ENCODE measurements around the gene TMEM150C. TPM values are rescaled to one million over a fixed set of nuclear protein-coding genes. Genes with fewer than 3 reads are reported as not detected.

Gene TMEM150C
- total and polyA plus RNA-seq, 2 donors (not counting 1 experiment from before 2014, with no cell fraction given) = 0.24 to 1.2 TPM

- no peaks in the 10 kb centered on the region for H3K4me1 ChIP-seq (ENCODE audit: control insufficient read depth, extremely low read depth, insufficient read depth, low read length)
- H3K9me3 ChIP-seq (ENCODE audit: control insufficient read depth, insufficient read depth, low read depth, low read length) = no peaks in the 10 kb centered on the region
- no peaks in the 10 kb centered on the region for H3K27me3 ChIP-seq (ENCODE audit: control insufficient read depth, insufficient read depth, low read length)
- H3K36me3 ChIP-seq (ENCODE audit: control insufficient read depth, insufficient read depth, low read length) = no peaks in the 10 kb centered on the region
- no peaks in the 10 kb centered on the region for H3K79me2 ChIP-seq (ENCODE audit: control insufficient read depth, insufficient read depth, low read length)
- DNase-seq (ENCODE audit: low read depth in 2 of 2) = no peak
- H2AFZ ChIP-seq (ENCODE audit: low read length) = no peak overlapping the region
- TF ChIP-seq CTCF (conservative IDR thresholded peaks at IDR 0.05 in 1 of 2, IDR thresholded peaks at IDR 0.05 in 1 of 2; ENCODE audit: low read depth in 1 of 2, low read length in 2 of 2) (no peak), EZH2 (IDR thresholded peaks at IDR 0.05; ENCODE audit: low read length, missing control alignments) (no peak)
- H3K4me2 ChIP-seq (ENCODE audit: extremely low read depth, insufficient read depth, low read length) = no peak overlapping the region
- no peak overlapping the region for H3K27ac ChIP-seq (ENCODE audit: insufficient read depth, low read length)
- H3K4me3 ChIP-seq (replicated peaks in 1 of 4; ENCODE audit: control extremely low read depth in 1 of 4, insufficient read depth in 1 of 4, low read depth in 3 of 4, low read length in 4 of 4) = no peak overlapping the region
- H4K20me1 ChIP-seq (ENCODE audit: control insufficient read depth, extremely low read depth, insufficient read depth, low read length) = no peaks in the 10 kb centered on the region
- H3K9ac ChIP-seq (ENCODE audit: insufficient read depth, low read length) = no peak overlapping the region
Observed at GRCh38 chr4:82606622-82607021, 44.8 kb upstream of the TMEM150C start.

- DNase-seq (ENCODE audit: low read depth in 2 of 2) = no peak
- Histone ChIP-seq H3K4me3 (replicated peaks in 1 of 4; ENCODE audit: control extremely low read depth in 1 of 4, insufficient read depth in 1 of 4, low read depth in 3 of 4, low read length in 4 of 4) (no peak overlapping the region), H3K27me3 (ENCODE audit: control insufficient read depth, insufficient read depth, low read length) (no peaks in the 10 kb centered on the region), H3K9ac (ENCODE audit: insufficient read depth, low read length) (no peak overlapping the region), H4K20me1 (ENCODE audit: control insufficient read depth, extremely low read depth, insufficient read depth, low read length) (no peaks in the 10 kb centered on the region), H3K27ac (ENCODE audit: insufficient read depth, low read length) (no peak overlapping the region), H2AFZ (ENCODE audit: low read length) (no peak overlapping the region), H3K4me1 (ENCODE audit: control insufficient read depth, extremely low read depth, insufficient read depth, low read length) (no peaks in the 10 kb centered on the region), H3K4me2 (ENCODE audit: extremely low read depth, insufficient read depth, low read length) (no peak overlapping the region), H3K9me3 (ENCODE audit: control insufficient read depth, insufficient read depth, low read depth, low read length) (no peaks in the 10 kb centered on the region), H3K36me3 (ENCODE audit: control insufficient read depth, insufficient read depth, low read length) (no peaks in the 10 kb centered on the region), H3K79me2 (ENCODE audit: control insufficient read depth, insufficient read depth, low read length) (no peaks in the 10 kb centered on the region)
- TF ChIP-seq EZH2 (IDR thresholded peaks at IDR 0.05; ENCODE audit: low read length, missing control alignments) (no peak), CTCF (conservative IDR thresholded peaks at IDR 0.05 in 1 of 2, IDR thresholded peaks at IDR 0.05 in 1 of 2; ENCODE audit: low read depth in 1 of 2, low read length in 2 of 2) (no peak)
Observed at GRCh38 chr4:82604522-82604921, 42.7 kb upstream of the TMEM150C start.

GRCh38 chr4:82601242-82602015 is 39.6 kb upstream of the TMEM150C start:
- DNase-seq (ENCODE audit: low read depth in 2 of 2) = no peak
- Histone ChIP-seq H4K20me1 (ENCODE audit: control insufficient read depth, extremely low read depth, insufficient read depth, low read length) (no peaks in the 10 kb centered on the region), H3K4me2 (ENCODE audit: extremely low read depth, insufficient read depth, low read length) (no peak overlapping the region), H3K79me2 (ENCODE audit: control insufficient read depth, insufficient read depth, low read length) (no peaks in the 10 kb centered on the region), H3K4me3 (replicated peaks in 1 of 4; ENCODE audit: control extremely low read depth in 1 of 4, insufficient read depth in 1 of 4, low read depth in 3 of 4, low read length in 4 of 4) (no peak overlapping the region), H2AFZ (ENCODE audit: low read length) (no peak overlapping the region), H3K9ac (ENCODE audit: insufficient read depth, low read length) (no peak overlapping the region), H3K4me1 (ENCODE audit: control insufficient read depth, extremely low read depth, insufficient read depth, low read length) (no peaks in the 10 kb centered on the region), H3K36me3 (ENCODE audit: control insufficient read depth, insufficient read depth, low read length) (no peaks in the 10 kb centered on the region), H3K27me3 (ENCODE audit: control insufficient read depth, insufficient read depth, low read length) (no peaks in the 10 kb centered on the region), H3K27ac (ENCODE audit: insufficient read depth, low read length) (no peak overlapping the region), H3K9me3 (ENCODE audit: control insufficient read depth, insufficient read depth, low read depth, low read length) (no peaks in the 10 kb centered on the region)
- no peak for TF ChIP-seq EZH2 (IDR thresholded peaks at IDR 0.05; ENCODE audit: low read length, missing control alignments)
- TF ChIP-seq CTCF (conservative IDR thresholded peaks at IDR 0.05 in 1 of 2, IDR thresholded peaks at IDR 0.05 in 1 of 2; ENCODE audit: low read depth in 1 of 2, low read length in 2 of 2) = no peak
